Endothelial cell of umbilical vein (primary cell): ENCODE data around the gene WDR55.
"Not testable (repeated sequence)": the region's sequence is repeated elsewhere in the genome, so short reads cannot be mapped to it uniquely, and the experiment has no call there.

Source experiments
- POLR2A ChIP-seq: IDR thresholded peaks from 2 replicates; pipeline ENCODE4 v1.6.1; 2012; ENCODE audit warnings: low read depth, mild to moderate bottlenecking, control low read depth, low read length
- POLR2AphosphoS5 ChIP-seq: IDR thresholded peaks from 2 replicates; pipeline ENCODE4 v1.6.1; 2012; ENCODE audit warnings: low read depth, mild to moderate bottlenecking, control low read depth, low read length, moderate library complexity; ENCODE audit not compliant: insufficient read depth
- TF ChIP-seq, protein P1 (sequence below), 2 donors: IDR thresholded peaks; 1 replicate in 1 of 2; 2 replicates in 1 of 2; pipeline ENCODE4 v1.5.1; 2011; ENCODE audit warnings: low read length in 2 of 2, mild to moderate bottlenecking in 2 of 2, moderate library complexity in 2 of 2, control low read depth in 1 of 2, inconsistent platforms in 1 of 2, low read depth in 1 of 2; ENCODE audit not compliant: insufficient read depth in 1 of 2; ENCODE audit errors: extremely low read depth in 1 of 2
- TF ChIP-seq, protein P2 (sequence below): IDR thresholded peaks from 2 replicates; pipeline ENCODE4 v1.6.1; 2011; ENCODE audit not compliant: insufficient read depth, insufficient read length

DNA sequence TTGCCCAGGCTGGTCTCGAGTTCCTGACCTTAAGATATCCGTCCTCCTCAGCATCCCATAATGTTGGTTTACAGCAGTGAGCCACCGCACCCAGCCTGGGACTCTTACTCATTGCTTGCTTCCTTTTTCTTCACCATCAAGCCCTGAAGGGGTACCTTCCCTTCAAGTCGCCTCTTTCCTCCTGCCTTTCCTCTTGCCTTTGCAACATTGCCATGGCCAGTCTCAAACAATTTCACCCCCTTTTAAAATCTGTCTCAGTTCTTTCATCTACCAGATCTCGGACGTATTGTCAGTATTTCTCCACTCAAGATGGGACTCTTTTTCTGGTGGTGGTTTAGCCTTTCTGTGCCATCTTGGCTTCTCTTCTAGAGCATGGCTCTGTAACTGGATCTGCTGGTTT, 56.0 kb downstream of the WDR55 start:
- TF ChIP-seq, protein P1, sequence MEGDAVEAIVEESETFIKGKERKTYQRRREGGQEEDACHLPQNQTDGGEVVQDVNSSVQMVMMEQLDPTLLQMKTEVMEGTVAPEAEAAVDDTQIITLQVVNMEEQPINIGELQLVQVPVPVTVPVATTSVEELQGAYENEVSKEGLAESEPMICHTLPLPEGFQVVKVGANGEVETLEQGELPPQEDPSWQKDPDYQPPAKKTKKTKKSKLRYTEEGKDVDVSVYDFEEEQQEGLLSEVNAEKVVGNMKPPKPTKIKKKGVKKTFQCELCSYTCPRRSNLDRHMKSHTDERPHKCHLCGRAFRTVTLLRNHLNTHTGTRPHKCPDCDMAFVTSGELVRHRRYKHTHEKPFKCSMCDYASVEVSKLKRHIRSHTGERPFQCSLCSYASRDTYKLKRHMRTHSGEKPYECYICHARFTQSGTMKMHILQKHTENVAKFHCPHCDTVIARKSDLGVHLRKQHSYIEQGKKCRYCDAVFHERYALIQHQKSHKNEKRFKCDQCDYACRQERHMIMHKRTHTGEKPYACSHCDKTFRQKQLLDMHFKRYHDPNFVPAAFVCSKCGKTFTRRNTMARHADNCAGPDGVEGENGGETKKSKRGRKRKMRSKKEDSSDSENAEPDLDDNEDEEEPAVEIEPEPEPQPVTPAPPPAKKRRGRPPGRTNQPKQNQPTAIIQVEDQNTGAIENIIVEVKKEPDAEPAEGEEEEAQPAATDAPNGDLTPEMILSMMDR (IDR thresholded peaks at IDR 0.05; ENCODE audit: extremely low read depth in 1 of 2, insufficient read depth in 1 of 2, low read depth in 1 of 2, low read length in 2 of 2) = not testable (repeated sequence)
- TF ChIP-seq POLR2AphosphoS5, POLR2A: not testable (repeated sequence)
- TF ChIP-seq, protein P2, sequence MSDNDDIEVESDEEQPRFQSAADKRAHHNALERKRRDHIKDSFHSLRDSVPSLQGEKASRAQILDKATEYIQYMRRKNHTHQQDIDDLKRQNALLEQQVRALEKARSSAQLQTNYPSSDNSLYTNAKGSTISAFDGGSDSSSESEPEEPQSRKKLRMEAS = not testable (repeated sequence)
